H1 (cell line): ENCODE data around the gene EFHB. TPM values are rescaled to one million over a fixed set of nuclear protein-coding genes. Genes with fewer than 3 reads are reported as not detected.

Source experiments
- CTCF ChIA-PET: fragments of 300-600 bp; sonication (Branson Sonifier 250); formaldehyde crosslinking; loops from one replicate; lab custom pipeline; 2021; ENCODE audit not compliant: partially characterized antibody; lab: Charles Lee
- POLR2A ChIA-PET: fragments of 300-600 bp; sonication (Branson Sonifier 250); formaldehyde crosslinking; loops from one replicate; lab custom pipeline; 2021; ENCODE audit warnings: inconsistent platforms; ENCODE audit not compliant: partially characterized antibody; lab: Charles Lee
- DNase-seq, 2 experiments: peaks; one replicate each; pipeline versions ENCODE4 v3.0.0 to v3.0.0-alpha.2; 2010 to 2022; ENCODE audit warnings: low spot score in 2 of 2, low read depth in 1 of 2, mixed read lengths in 1 of 2
- FAIRE-seq: peaks from 2 replicates; lab custom pipeline; 2011; peaks lifted over from hg19 to GRCh38; lab: Jason Lieb, UNC
- H2AFZ ChIP-seq: 2 replicates; pipeline ENCODE4 v1.8.1; 2012; ENCODE audit warnings: low read length, inconsistent platforms
- H2AK5ac ChIP-seq: 2 replicates; pipeline ENCODE4 v1.6.1; 2013; ENCODE audit warnings: low read depth, low read length
- H2BK120ac ChIP-seq: replicated peaks from 2 replicates; pipeline ENCODE3; 2013; ENCODE audit warnings: low read depth, low read length, inconsistent platforms
- H2BK12ac ChIP-seq: 2 replicates; pipeline ENCODE4 v1.6.1; 2013; ENCODE audit warnings: low read depth, low read length
- H2BK15ac ChIP-seq: 2 replicates; pipeline ENCODE4 v1.6.1; 2013; ENCODE audit warnings: low read length
- H2BK20ac ChIP-seq: 2 replicates; pipeline ENCODE4 v1.6.1; 2013; ENCODE audit warnings: low read length
- H2BK5ac ChIP-seq: 2 replicates; pipeline ENCODE4 v1.6.1; 2013; ENCODE audit warnings: low read depth, low read length
- H3K14ac ChIP-seq: 2 replicates; pipeline ENCODE4 v1.6.1; 2013; ENCODE audit warnings: inconsistent platforms; ENCODE audit not compliant: insufficient read length
- H3K18ac ChIP-seq: 2 replicates; pipeline ENCODE4 v1.6.1; 2013; ENCODE audit warnings: low read length; ENCODE audit errors: extremely low read depth
- H3K23ac ChIP-seq: 2 replicates; pipeline ENCODE4 v1.6.1; 2013; ENCODE audit warnings: inconsistent platforms; ENCODE audit not compliant: insufficient read length
- H3K23me2 ChIP-seq: 2 replicates; pipeline ENCODE4 v1.6.1; 2013; ENCODE audit warnings: low read depth, low read length
- H3K27ac ChIP-seq: 2 replicates; pipeline ENCODE4 v1.6.1; 2011; ENCODE audit warnings: low read depth, low read length, inconsistent platforms
- H3K27me3 ChIP-seq, 4 experiments: replicated peaks in 1 of 4; 1 replicate in 1 of 4; 2 replicates in 3 of 4; pipeline versions ENCODE4 v1.6.1 to v1.8.1; 2011 to 2013; ENCODE audit warnings: low read length in 3 of 4, mild to moderate bottlenecking in 3 of 4, inconsistent platforms in 2 of 4, mixed read lengths in 2 of 4, moderate library complexity in 1 of 4; ENCODE audit not compliant: control insufficient read depth in 3 of 4, insufficient read depth in 3 of 4; ENCODE audit errors: extremely low read depth in 1 of 4
- H3K36me3 ChIP-seq, 4 experiments: 2 replicates each; pipeline versions ENCODE4 v1.6.1 to v1.8.1; 2011 to 2013; ENCODE audit warnings: mild to moderate bottlenecking in 4 of 4, low read length in 3 of 4, moderate library complexity in 2 of 4, control low read depth in 1 of 4, inconsistent platforms in 1 of 4; ENCODE audit not compliant: insufficient read depth in 4 of 4, control insufficient read depth in 2 of 4
- H3K4ac ChIP-seq: replicated peaks from 2 replicates; pipeline ENCODE3; 2013; ENCODE audit warnings: low read length, low read depth, mixed read lengths, inconsistent platforms; ENCODE audit not compliant: insufficient read length
- H3K4me1 ChIP-seq, 4 experiments: replicated peaks in 1 of 4; 1 replicate in 1 of 4; 2 replicates in 3 of 4; pipeline versions ENCODE4 v1.6.1 to v1.8.1; 2011 to 2013; ENCODE audit warnings: low read length in 3 of 4, inconsistent platforms in 2 of 4, mixed read lengths in 1 of 4; ENCODE audit not compliant: insufficient read depth in 4 of 4, control insufficient read depth in 3 of 4
- H3K4me2 ChIP-seq, 2 experiments: 2 replicates each; pipeline versions ENCODE4 v1.6.1 to v1.8.1; 2011 to 2013; ENCODE audit warnings: low read depth in 2 of 2, low read length in 2 of 2, control low read depth in 1 of 2, inconsistent platforms in 1 of 2, mild to moderate bottlenecking in 1 of 2; ENCODE audit not compliant: insufficient read depth in 1 of 2
- H3K4me3 ChIP-seq, 4 experiments: fragments of 200-600, 300-600 bp in 1 of 4; sonication (generic), shearing (Covaris generic), sonication (Bioruptor Twin) in 1 of 4; 2 replicates each; pipeline versions ENCODE4 v1.5.1 to v1.8.1; 2011 to 2016; ENCODE audit warnings: low read length in 4 of 4, low read depth in 3 of 4, control low read depth in 2 of 4, inconsistent platforms in 2 of 4, mild to moderate bottlenecking in 2 of 4, mixed read lengths in 1 of 4, moderate library complexity in 1 of 4; ENCODE audit not compliant: insufficient read depth in 2 of 4; ENCODE audit errors: extremely low read depth in 1 of 4
- H3K56ac ChIP-seq: replicated peaks from 2 replicates; pipeline ENCODE3; 2013; ENCODE audit warnings: low read depth, mild to moderate bottlenecking, mixed read lengths, low read length, inconsistent platforms; ENCODE audit not compliant: insufficient read length
- H3K79me1 ChIP-seq: 2 replicates; pipeline ENCODE4 v1.6.1; 2013; ENCODE audit warnings: low read depth, low read length, control low read depth
- H3K79me2 ChIP-seq, 2 experiments: 2 replicates each; pipeline versions ENCODE4 v1.6.1 to v1.8.1; 2012 to 2013; ENCODE audit warnings: low read length in 2 of 2, mild to moderate bottlenecking in 2 of 2, inconsistent platforms in 1 of 2; ENCODE audit not compliant: insufficient read depth in 2 of 2, control insufficient read depth in 1 of 2
- H3K9ac ChIP-seq, 4 experiments: replicated peaks in 1 of 4; 1 replicate in 1 of 4; 2 replicates in 3 of 4; pipeline versions ENCODE4 v1.6.1 to v1.8.1; 2011 to 2013; ENCODE audit warnings: low read depth in 3 of 4, low read length in 3 of 4, control low read depth in 2 of 4, mild to moderate bottlenecking in 2 of 4, moderate library complexity in 2 of 4, inconsistent platforms in 1 of 4; ENCODE audit errors: extremely low read depth in 1 of 4
- H3K9me3 ChIP-seq, 2 experiments: 2 replicates each; pipeline versions ENCODE4 v1.6.1 to v1.8.1; 2012 to 2013; ENCODE audit warnings: mild to moderate bottlenecking in 2 of 2, moderate library complexity in 2 of 2, control low read depth in 1 of 2, inconsistent platforms in 1 of 2, low read depth in 1 of 2, low read length in 1 of 2, mixed read lengths in 1 of 2; ENCODE audit not compliant: insufficient read depth in 2 of 2
- H4K20me1 ChIP-seq, 2 experiments: replicated peaks in 1 of 2; 2 replicates each; pipeline versions ENCODE3 to v1.8.1; 2011 to 2013; ENCODE audit warnings: inconsistent platforms in 2 of 2, low read length in 2 of 2, mild to moderate bottlenecking in 1 of 2; ENCODE audit not compliant: insufficient read depth in 2 of 2, control insufficient read depth in 1 of 2
- H4K5ac ChIP-seq: 2 replicates; pipeline ENCODE4 v1.6.1; 2013; ENCODE audit warnings: low read length, low read depth, mixed read lengths, inconsistent platforms; ENCODE audit not compliant: insufficient read length
- H4K8ac ChIP-seq: 2 replicates; pipeline ENCODE4 v1.8.0; 2013; ENCODE audit warnings: mild to moderate bottlenecking, moderate library complexity, low read length, inconsistent platforms; ENCODE audit not compliant: insufficient read depth; ENCODE audit errors: extremely low read depth
- H4K91ac ChIP-seq: replicated peaks from 2 replicates; pipeline ENCODE3; 2013; ENCODE audit warnings: low read length, mixed read lengths, inconsistent platforms; ENCODE audit not compliant: insufficient read length
- BACH1 ChIP-seq: IDR thresholded peaks from 2 replicates; pipeline ENCODE4 v1.6.1; 2012; ENCODE audit warnings: low read length, improper control_type of control experiment
- CTCF ChIP-seq, 3 experiments: IDR thresholded peaks; 1 replicate in 2 of 3; 2 replicates in 1 of 3; pipeline versions ENCODE4 v1.5.1 to v1.6.1; 2011; ENCODE audit warnings: low read length in 3 of 3, mild to moderate bottlenecking in 3 of 3, inconsistent platforms in 2 of 3, low read depth in 1 of 3, moderate library complexity in 1 of 3; ENCODE audit not compliant: insufficient read depth in 1 of 3; ENCODE audit errors: control extremely low read depth in 1 of 3
- TAF1 ChIP-seq: IDR thresholded peaks from 2 replicates; pipeline ENCODE4 v1.6.1; 2011; ENCODE audit warnings: mild to moderate bottlenecking, low read depth, low read length
- WGBS, 2 experiments: shearing (Covaris generic) in 1 of 2; methylation state at CpG; one replicate each; pipeline versions ENCODE4 v1.1.6 to v1.1.7; 2013 to 2015; ENCODE audit warnings: low lambda C conversion rate in 2 of 2, mixed read lengths in 2 of 2, inconsistent platforms in 1 of 2, low coverage in 1 of 2, missing lambda C conversion rate in 1 of 2; ENCODE audit not compliant: insufficient replicate concordance in 2 of 2, insufficient coverage in 1 of 2, insufficient read length in 1 of 2; ENCODE audit errors: extremely low coverage in 1 of 2, missing lambda C conversion rate in 1 of 2; 5-methylcytosine and 5-hydroxymethylcytosine counted together
- polyA plus RNA-seq, 7 experiments: library from polyadenylated mRNA; depleted of rRNA in 3 of 7; stranded (reverse) in 5 of 7; unstranded in 2 of 7; fragments of >200 nt in 5 of 7; fragments of 200-250 nt in 2 of 7; gene quantifications; 1 replicate in 5 of 7; 2 replicates in 1 of 7; 4 replicates in 1 of 7; pipeline versions ENCODE4 v1.2.1 to v1.2.3, GENCODE V29; 2011 to 2013; ENCODE audit warnings: missing spikeins in 2 of 7, mixed read lengths in 2 of 7
- total RNA-seq: library from RNA; stranded (reverse); fragmentation: NEBNext Ultra II Directional; extraction: Animal tissue kit (Norgen Biotek cat#: 25700); gene quantifications from 2 replicates; pipeline ENCODE4 v1.2.1, GENCODE V29; 2021

EFHB gene
- total and polyA plus RNA-seq, 2 of the 8 experiments (the other 6 are each of a cell fraction or from before 2014, with no cell fraction given), result 0.12 to 1.3 TPM

DNA sequence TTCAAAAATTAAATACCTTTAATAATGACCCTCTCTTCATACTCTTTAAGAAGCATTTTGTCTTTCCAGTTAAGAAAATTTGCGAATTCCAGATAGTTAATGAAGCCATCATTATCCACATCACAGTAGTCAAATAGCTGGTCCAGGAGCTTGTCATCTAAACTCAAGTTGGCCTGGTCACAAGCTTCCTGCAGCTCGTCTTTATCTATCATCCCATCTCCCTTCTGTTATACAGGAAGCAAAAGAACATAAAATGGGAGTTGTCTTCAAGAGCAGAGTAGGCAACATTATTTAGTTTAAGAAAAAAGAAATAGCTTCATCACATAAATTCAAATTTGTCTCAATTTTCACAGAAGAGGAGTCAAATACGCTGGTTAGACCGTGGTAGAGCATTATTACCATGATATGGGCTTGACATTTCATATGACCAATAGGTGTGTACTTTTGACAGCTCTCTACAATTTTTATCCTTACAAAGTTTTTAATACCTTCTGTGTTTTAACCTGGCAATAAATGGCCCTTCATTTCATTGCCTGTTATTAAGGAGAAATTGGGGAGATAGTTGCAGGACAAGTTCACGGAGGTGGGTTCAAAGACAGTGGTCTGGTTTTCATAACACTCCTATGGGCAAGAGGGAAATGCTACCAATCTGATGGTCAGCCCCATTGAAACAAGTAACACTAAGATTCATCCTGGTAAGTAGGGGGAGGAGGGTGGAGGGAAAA is 45.4 kb downstream of the EFHB start:
- no peak overlapping the region for H3K18ac ChIP-seq
- H3K23ac ChIP-seq, result no peak overlapping the region
- H4K8ac ChIP-seq, result no peak overlapping the region
- no peaks in the 10 kb centered on the region for H4K20me1 ChIP-seq
- ChIA-PET CTCF (interaction anchor here (1.1 to 1.3 kb wide), 2 partner anchors 9 to 61 kb away, joined by 3 read pairs; no protein-coding TSS in a partner anchor), POLR2A (no interaction called here)
- no peak overlapping the region for H2BK5ac ChIP-seq
- H3K4me1 ChIP-seq, result no peaks in the 10 kb centered on the region; a peak in 1 of 7 replicates
- no peak overlapping the region for H3K27ac ChIP-seq
- no peak overlapping the region for H3K14ac ChIP-seq
- H3K9ac ChIP-seq, result no peak overlapping the region
- H2BK20ac ChIP-seq, result no peak overlapping the region
- H2AFZ ChIP-seq, result 0 out of 2 replicates have a peak overlapping the region, but pooled peaks have one; percentile 9
- no peaks in the 10 kb centered on the region for H3K36me3 ChIP-seq
- no peak overlapping the region for H2BK120ac ChIP-seq
- H3K9me3 ChIP-seq, result no peaks in the 10 kb centered on the region
- H4K5ac ChIP-seq, result no peak overlapping the region
- H3K4me2 ChIP-seq, result no peak overlapping the region
- no peak overlapping the region for H3K4ac ChIP-seq
- no peaks in the 10 kb centered on the region for H3K27me3 ChIP-seq
- no peaks in the 10 kb centered on the region for H3K79me1 ChIP-seq
- no peak overlapping the region for H2BK12ac ChIP-seq
- no peaks in the 10 kb centered on the region for H3K23me2 ChIP-seq
- no peak overlapping the region for H3K4me3 ChIP-seq
- H3K79me2 ChIP-seq, result no peaks in the 10 kb centered on the region
- 81% methylated on average over 5 of the region's 5 CpGs; no CpG with 5 or more reads in 1 of the 2 experiments for WGBS, 2 experiments
- no peak overlapping the region for H2BK15ac ChIP-seq
- H4K91ac ChIP-seq, result no peak overlapping the region
- H3K56ac ChIP-seq, result no peak overlapping the region
- DNase-seq (no peak), FAIRE-seq (no peak)
- H2AK5ac ChIP-seq, result no peak overlapping the region
- TF ChIP-seq BACH1, result no peak
- TF ChIP-seq CTCF (IDR thresholded peaks at IDR 0.05; ENCODE audit: control extremely low read depth in 1 of 3, insufficient read depth in 1 of 3, low read depth in 1 of 3, low read length in 3 of 3), result no peak
- TF ChIP-seq TAF1, result no peak
